PC-9 (cell line): ENCODE measurements around the gene TSR3. TPM values are rescaled to one million over a fixed set of nuclear protein-coding genes. Genes with fewer than 3 reads are reported as not detected.

Experiments used
- BruUV-seq: library from RNA; stranded (reverse); fragments of 400-500 nt; replicated peaks from 2 replicates; lab custom pipeline; 2021; lab: Mats Ljungman, UMichigan
- CTCF ChIA-PET: fragments of 300-600 bp; sonication (Branson Sonifier 250); formaldehyde crosslinking; loops from one replicate; lab custom pipeline; 2022; ENCODE audit warnings: antibody characterized with exemption; lab: Charles Lee
- POLR2A ChIA-PET: fragments of 300-600 bp; sonication (Branson Sonifier 250); formaldehyde crosslinking; loops from one replicate; lab custom pipeline; 2022; ENCODE audit warnings: antibody characterized with exemption; ENCODE audit not compliant: unreplicated experiment; lab: Charles Lee
- DNase-seq, 2 experiments: peaks; one replicate each; pipeline versions ENCODE4 v3.0.0 to v3.0.0-alpha.2; 2015 to 2022; ENCODE audit warnings: mixed read lengths in 1 of 2
- H2AFZ ChIP-seq: fragments of 200-600 bp; sonication (generic); 2 replicates; pipeline ENCODE4 v1.8.1; 2017; ENCODE audit warnings: antibody characterized with exemption
- H3F3A ChIP-seq: fragments of 200-600 bp; sonication (generic); 2 replicates; pipeline ENCODE4 v1.8.1; 2017; ENCODE audit warnings: antibody characterized with exemption, mild to moderate bottlenecking, low read depth; ENCODE audit not compliant: insufficient read depth
- H3K27ac ChIP-seq: fragments of 200-600 bp; sonication (generic); 2 replicates; pipeline ENCODE4 v1.6.1; 2016; ENCODE audit warnings: mixed run types
- H3K27me3 ChIP-seq: fragments of 200-600 bp; sonication (generic); 2 replicates; pipeline ENCODE4 v1.6.1; 2016; ENCODE audit warnings: low read depth, mixed run types; ENCODE audit not compliant: insufficient read depth
- H3K36me3 ChIP-seq: fragments of 200-600 bp; sonication (generic); 2 replicates; pipeline ENCODE4 v1.6.1; 2016; ENCODE audit warnings: low read depth, mixed run types
- H3K4me1 ChIP-seq: fragments of 200-600 bp; sonication (generic); replicated peaks from 2 replicates; pipeline ENCODE4 v1.6.1; 2016; ENCODE audit warnings: mixed run types; ENCODE audit not compliant: insufficient read depth
- H3K4me2 ChIP-seq: fragments of 200-600 bp; sonication (generic); 2 replicates; pipeline ENCODE4 v1.6.1; 2017; ENCODE audit warnings: mixed run types
- H3K4me3 ChIP-seq: fragments of 200-600 bp; sonication (generic); 2 replicates; pipeline ENCODE4 v1.6.1; 2016; ENCODE audit warnings: mixed run types
- H3K79me2 ChIP-seq: fragments of 200-600 bp; sonication (generic); 2 replicates; pipeline ENCODE4 v1.6.1; 2017; ENCODE audit warnings: low read depth, mixed run types
- H3K9me2 ChIP-seq: fragments of 200-600 bp; sonication (generic); 2 replicates; pipeline ENCODE4 v1.8.1; 2017; ENCODE audit warnings: mild to moderate bottlenecking; ENCODE audit not compliant: insufficient read depth
- H3K9me3 ChIP-seq: fragments of 200-600 bp; sonication (generic); 2 replicates; pipeline ENCODE4 v1.8.1; 2016; ENCODE audit warnings: low read depth; ENCODE audit not compliant: insufficient read depth
- H4K20me1 ChIP-seq: fragments of 200-600 bp; sonication (generic); 2 replicates; pipeline ENCODE4 v1.8.1; 2017; ENCODE audit not compliant: insufficient read depth
- CTCF ChIP-seq: fragments of 200-600 bp; sonication (generic); conservative IDR thresholded peaks from 2 replicates; pipeline ENCODE4 v1.6.1; 2017; ENCODE audit warnings: mixed run types, antibody characterized with exemption, mild to moderate bottlenecking, moderate library complexity
- EZH2 ChIP-seq: fragments of 200-600 bp; sonication (generic); IDR thresholded peaks from 2 replicates; pipeline ENCODE4 v1.8.0; 2017; ENCODE audit warnings: antibody characterized with exemption, low read depth
- intact Hi-C: fragments of 100-400 bp; cut with micrococcal nuclease; formaldehyde crosslinking; loops from one replicate; pipeline ENCODE4 v1.10.0; 2022; ENCODE audit not compliant: unreplicated experiment
- total RNA-seq: library from RNA; stranded (reverse); gene quantifications from 2 replicates; pipeline ENCODE4 v1.2.3, GENCODE V29; 2021

The TSR3 gene
- total RNA-seq, 1 experiment from 2014 or later, result 69.5 TPM

GRCh38 chr16:1363501-1364041, 11.9 kb upstream of the TSR3 start:
- Histone ChIP-seq H4K20me1 (peaks cover 28% of the 10 kb centered on the region), H3K79me2 (peaks cover 32% of the 10 kb centered on the region), H3K27ac (no peak overlapping the region), H3K9me2 (no peaks in the 10 kb centered on the region), H3K4me1 (peaks cover under 1% of the 10 kb centered on the region), H2AFZ (no peak overlapping the region), H3K36me3 (peaks cover 19% of the 10 kb centered on the region), H3K4me3 (no peak overlapping the region), H3F3A (peaks cover 40% of the 10 kb centered on the region; the same call in 1 of the 2 replicates), H3K9me3 (no peaks in the 10 kb centered on the region), H3K27me3 (no peaks in the 10 kb centered on the region), H3K4me2 (no peak overlapping the region)
- no TSS peak for BruUV-seq
- intact Hi-C loops, result no loop called here
- DNase-seq, result peak in 1 of 2 experiments; percentile 67
- ChIA-PET POLR2A (interaction anchor here (0.6 kb wide), 1 partner anchor 1319 kb away, joined by 4 read pairs; the partner anchor contains the start of gene KCTD5), CTCF (interaction anchor here (0.5 kb wide), 1 partner anchor 8 kb away, joined by 4 read pairs; no protein-coding TSS in a partner anchor)
- TF ChIP-seq EZH2, result no peak
- peak; percentile 75 for TF ChIP-seq CTCF

- ChIA-PET POLR2A (no interaction called here), CTCF (no interaction called here)
- no peak overlapping the region for H3K4me3 ChIP-seq
- no peak for DNase-seq
- H3K27me3 ChIP-seq, result no peaks in the 10 kb centered on the region
- TF ChIP-seq CTCF (no peak), EZH2 (no peak)
- peaks cover 37% of the 10 kb centered on the region for H3K79me2 ChIP-seq
- H2AFZ ChIP-seq, result no peak overlapping the region
- intact Hi-C loops, result no loop called here
- no peak overlapping the region for H3K27ac ChIP-seq
- no peak overlapping the region for H3K4me2 ChIP-seq
- BruUV-seq, result TSS peak; percentile 16
- peaks cover 36% of the 10 kb centered on the region for H4K20me1 ChIP-seq
- peaks cover 48% of the 10 kb centered on the region; the same call in 1 of the 2 replicates for H3F3A ChIP-seq
- H3K9me3 ChIP-seq, result no peaks in the 10 kb centered on the region
- peaks cover 19% of the 10 kb centered on the region for H3K36me3 ChIP-seq
- H3K9me2 ChIP-seq, result no peaks in the 10 kb centered on the region
- peaks cover 8% of the 10 kb centered on the region for H3K4me1 ChIP-seq
Measured at GRCh38 chr16:1362807-1363206, 11.1 kb upstream of the TSR3 start.

GRCh38 chr16:1361685-1362360, 10.1 kb upstream of the TSR3 start:
- peaks cover 19% of the 10 kb centered on the region for H3K36me3 ChIP-seq
- TF ChIP-seq CTCF (no peak), EZH2 (no peak)
- peaks cover 43% of the 10 kb centered on the region for H4K20me1 ChIP-seq
- intact Hi-C loops, result no loop called here
- peaks cover 10% of the 10 kb centered on the region for H3K4me1 ChIP-seq
- H3K9me2 ChIP-seq, result no peaks in the 10 kb centered on the region
- H2AFZ ChIP-seq, result no peak overlapping the region
- ChIA-PET CTCF (no interaction called here), POLR2A (no interaction called here)
- H3K9me3 ChIP-seq, result no peaks in the 10 kb centered on the region
- H3K27me3 ChIP-seq, result no peaks in the 10 kb centered on the region
- H3F3A ChIP-seq, result peaks cover 55% of the 10 kb centered on the region; the same call in 1 of the 2 replicates
- no TSS peak for BruUV-seq
- DNase-seq, result no peak
- no peak overlapping the region for H3K4me3 ChIP-seq
- H3K79me2 ChIP-seq, result peaks cover 37% of the 10 kb centered on the region
- H3K4me2 ChIP-seq, result no peak overlapping the region
- no peak overlapping the region for H3K27ac ChIP-seq
